ENCODE measurements around the gene CCBE1. TPM values are rescaled to one million over a fixed set of nuclear protein-coding genes. Genes with fewer than 3 reads are reported as not detected.

CCBE1 gene
- polyA plus RNA-seq, 2 of the 4 experiments (the other 2 are of a cell fraction) = 3.0 to 9.9 TPM

GRCh38 chr18:59555995-59556659, 141.1 kb downstream of the CCBE1 start:
- Histone ChIP-seq H3K4me1 (no peaks in the 10 kb centered on the region), H3K4me2 (no peak overlapping the region), H3K27ac (no peak overlapping the region), H3K9me3 (no peaks in the 10 kb centered on the region), H3K4me3 (no peak overlapping the region)
- 54% methylated on average over 7 of the region's 7 CpGs for WGBS (ENCODE audit: missing lambda C conversion rate)
- no peak for ATAC-seq
- FAIRE-seq = no peak
- CTCF ChIA-PET = interaction anchor here (0.9 kb wide), 1 partner anchor 37 kb away, joined by 3 read pairs; no protein-coding TSS in a partner anchor
- TF ChIP-seq JUNB (IDR thresholded peaks at IDR 0.05) (no peak), RAD21 (conservative IDR thresholded peaks at IDR 0.05 in 1 of 2, IDR thresholded peaks at IDR 0.05 in 1 of 2) (no peak), RARB (CRISPR knock-in tag; IDR thresholded peaks at IDR 0.05) (no peak), EHMT2 (IDR thresholded peaks at IDR 0.05; ENCODE audit: low read depth) (no peak), MAFK (IDR thresholded peaks at IDR 0.05; ENCODE audit: partially characterized antibody) (peak; percentile 24), RNF2 (IDR thresholded peaks at IDR 0.05; ENCODE audit: borderline replicate concordance, low read depth) (no peak), BCL3 (IDR thresholded peaks at IDR 0.05) (no peak)
- POLR2A ChIA-PET = no interaction called here
- no peak for DNase-seq (ENCODE audit: low read depth in 1 of 2, low spot score in 1 of 2)

- Histone ChIP-seq H3K9me3 (no peaks in the 10 kb centered on the region), H3K27ac (no peak overlapping the region), H3K4me3 (no peak overlapping the region), H3K4me1 (no peaks in the 10 kb centered on the region), H3K4me2 (no peak overlapping the region)
- DNase-seq (ENCODE audit: low read depth in 1 of 2, low spot score in 1 of 2) = no peak
- FAIRE-seq = no peak
- no peak for TF ChIP-seq HOXB13 (CRISPR knock-in tag; IDR thresholded peaks at IDR 0.05; ENCODE audit: low read depth)
- TF ChIP-seq KDM5A (IDR thresholded peaks at IDR 0.05) = no peak
- no peak for TF ChIP-seq PHF8 (IDR thresholded peaks at IDR 0.05; ENCODE audit: borderline replicate concordance, low read depth)
- no peak for TF ChIP-seq CBX2 (IDR thresholded peaks at IDR 0.05; ENCODE audit: borderline replicate concordance, low read depth)
- no peak for TF ChIP-seq PBX3 (IDR thresholded peaks at IDR 0.05)
- no peak for TF ChIP-seq KDM1A (IDR thresholded peaks at IDR 0.05; ENCODE audit: low read depth)
- TF ChIP-seq CTCF (IDR thresholded peaks at IDR 0.05) = no peak
- no peak for TF ChIP-seq TFCP2L1 (CRISPR knock-in tag; IDR thresholded peaks at IDR 0.05)
- TF ChIP-seq MAFK (IDR thresholded peaks at IDR 0.05; ENCODE audit: partially characterized antibody) = no peak
- TF ChIP-seq RARB (CRISPR knock-in tag; IDR thresholded peaks at IDR 0.05) = no peak
- no peak for TF ChIP-seq RAD21 (conservative IDR thresholded peaks at IDR 0.05 in 1 of 2, IDR thresholded peaks at IDR 0.05 in 1 of 2)
- TF ChIP-seq ESRRA (IDR thresholded peaks at IDR 0.05; ENCODE audit: borderline replicate concordance, low read length) = no peak
- TF ChIP-seq CEBPB (IDR thresholded peaks at IDR 0.05) = no peak
- no peak for TF ChIP-seq POLR2AphosphoS2 (conservative IDR thresholded peaks at IDR 0.05; ENCODE audit: low read length)
- TF ChIP-seq HDAC2 (IDR thresholded peaks at IDR 0.05) = no peak
- no peak for TF ChIP-seq NFE2L2 (conservative IDR thresholded peaks at IDR 0.05; ENCODE audit: low read length)
- no peak for TF ChIP-seq ZNF302 (CRISPR knock-in tag; IDR thresholded peaks at IDR 0.05)
- no peak for TF ChIP-seq BHLHE40 (IDR thresholded peaks at IDR 0.05; ENCODE audit: low read depth, low read length)
- no peak for TF ChIP-seq GATA3 (IDR thresholded peaks at IDR 0.05; ENCODE audit: borderline replicate concordance)
- POLR2A ChIA-PET = no interaction called here
- CTCF ChIA-PET = no interaction called here
- ATAC-seq = no peak
- WGBS (ENCODE audit: missing lambda C conversion rate) = 34% methylated on average over 2 of the region's 2 CpGs
Observed at GRCh38 chr18:59554796-59555335, 142.4 kb downstream of the CCBE1 start.
